Stromal cell of bone marrow (primary cell): Measurements from ENCODE around the gene WDFY4.

ENCODE experiments used
- DNase-seq: peaks from one replicate; pipeline ENCODE4 v3.0.0-alpha.2; 2012; ENCODE audit warnings: low read depth

WDFY4 gene

DNA sequence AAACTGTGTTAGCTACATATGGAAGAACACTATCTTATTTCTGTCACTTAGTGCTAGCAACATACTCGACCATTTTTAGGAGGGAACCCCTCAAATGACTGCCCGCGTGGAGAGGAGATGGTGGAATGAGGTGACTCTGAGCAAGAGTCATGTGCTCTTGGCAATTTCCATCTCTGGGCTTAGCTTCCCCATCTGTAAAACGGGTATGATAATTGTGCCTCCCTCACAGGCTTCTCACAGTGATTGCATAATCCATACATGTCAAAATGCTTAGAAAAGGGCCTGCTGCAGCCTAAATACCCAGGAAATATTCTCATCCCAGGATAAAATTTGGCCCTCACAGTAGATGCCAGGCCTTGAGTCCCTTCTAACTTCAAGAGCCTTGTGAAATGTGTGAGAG, 86.6 kb downstream of the WDFY4 start:
- DNase-seq: no peak

DNA sequence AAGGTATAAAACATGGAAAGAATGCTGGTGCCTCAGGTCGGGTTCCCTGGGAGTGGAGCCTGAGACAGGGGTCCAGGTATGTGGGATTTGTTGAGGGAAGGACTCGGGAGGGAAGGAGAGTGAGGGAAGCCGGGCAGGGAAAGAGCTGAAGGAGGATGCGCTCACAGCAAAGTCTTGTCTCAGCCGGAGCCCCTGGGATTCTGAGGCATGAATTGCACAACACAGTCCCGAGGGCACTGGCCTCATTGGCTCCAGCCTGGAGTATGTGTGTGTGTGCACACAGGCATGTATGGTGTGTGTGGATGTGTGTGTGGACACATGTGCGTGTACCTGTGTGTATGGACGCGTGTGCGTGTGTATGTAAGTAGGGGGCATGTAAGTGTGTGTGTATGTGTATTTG, 87.4 kb downstream of the WDFY4 start:
- no peak for DNase-seq

GRCh38 chr10:48773580-48773979, 88.9 kb downstream of the WDFY4 start:
- DNase-seq: no peak

- no peak for DNase-seq
Observed at GRCh38 chr10:48774416-48775205, 89.9 kb downstream of the WDFY4 start.

GRCh38 chr10:48775206-48775517, 90.5 kb downstream of the WDFY4 start:
- DNase-seq: no peak

- no peak for DNase-seq
Observed at GRCh38 chr10:48776005-48776522, 91.4 kb downstream of the WDFY4 start.

- DNase-seq: no peak
Observed at GRCh38 chr10:48776528-48776927, 91.9 kb downstream of the WDFY4 start.

DNA sequence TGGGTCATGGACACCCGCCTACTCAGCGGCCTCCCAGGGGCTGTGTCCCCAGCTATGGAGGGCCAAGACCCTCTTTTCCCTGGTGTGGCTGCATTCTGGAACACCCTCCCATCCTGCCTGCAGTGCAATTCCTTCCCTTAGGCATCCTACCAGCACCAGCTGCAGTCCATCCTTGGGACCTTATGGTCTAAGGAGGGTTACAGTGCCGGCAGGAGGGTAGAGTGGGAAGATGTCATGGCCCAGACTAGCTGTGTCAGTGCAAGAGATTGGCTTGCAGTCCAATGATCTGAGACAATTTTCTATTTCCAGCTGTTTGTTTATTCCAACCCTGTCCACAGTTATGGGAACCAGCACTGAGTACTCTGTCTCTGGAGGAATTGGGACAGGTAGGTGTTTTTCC, 92.4 kb downstream of the WDFY4 start:
- no peak for DNase-seq

- DNase-seq: no peak
Observed at GRCh38 chr10:48778193-48778857, 93.7 kb downstream of the WDFY4 start.

- DNase-seq: no peak
Observed at GRCh38 chr10:48779077-48779476, 94.4 kb downstream of the WDFY4 start.

DNA sequence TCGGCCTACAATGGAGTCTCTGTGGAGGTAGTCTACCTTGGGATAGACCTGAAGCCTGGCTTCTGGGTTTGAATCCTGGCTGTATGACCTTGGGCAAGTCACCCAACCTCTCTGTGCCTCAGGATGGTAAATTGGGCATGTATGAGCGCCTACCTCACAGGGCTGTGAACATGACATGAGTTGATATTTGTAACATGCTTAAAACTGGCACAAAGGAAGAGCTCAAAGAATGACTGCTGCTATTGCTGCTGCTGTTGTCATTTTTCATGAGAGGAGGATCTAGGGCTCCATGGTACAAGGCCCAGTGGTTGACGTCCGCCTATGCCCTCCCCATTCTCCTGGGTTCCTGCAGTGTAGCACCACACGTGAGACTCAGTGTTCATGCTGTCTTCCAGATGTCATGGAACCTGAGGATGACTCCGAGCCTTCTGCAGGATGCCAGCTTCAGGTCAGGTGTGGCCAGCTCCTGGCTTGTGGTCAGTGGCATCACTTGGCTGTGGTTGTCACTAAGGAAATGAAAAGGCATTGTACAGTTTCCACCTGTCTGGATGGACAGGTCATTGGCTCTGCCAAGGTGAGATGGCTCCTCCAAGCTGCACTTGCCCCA, 95.0 kb downstream of the WDFY4 start:
- no peak for DNase-seq

DNA sequence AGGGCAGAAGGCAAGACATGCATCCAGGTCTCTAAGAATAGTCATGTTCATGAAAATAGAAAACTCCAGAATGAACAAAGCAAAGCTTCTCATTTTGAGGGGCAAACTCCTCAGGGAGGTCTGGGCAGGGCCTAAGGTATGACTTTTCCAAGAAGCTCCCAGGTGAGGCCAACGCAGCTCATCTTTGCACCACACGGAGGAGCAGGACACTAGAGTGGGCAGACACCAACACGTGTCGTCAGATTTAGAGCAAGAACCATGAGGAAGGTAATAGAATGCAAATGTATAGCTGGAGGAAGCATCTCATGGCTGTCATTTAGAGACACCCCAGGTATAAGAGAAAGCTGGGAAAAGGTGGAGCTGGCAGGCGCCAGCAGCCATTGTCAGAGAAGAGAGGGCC, 95.7 kb downstream of the WDFY4 start:
- DNase-seq: no peak

DNA sequence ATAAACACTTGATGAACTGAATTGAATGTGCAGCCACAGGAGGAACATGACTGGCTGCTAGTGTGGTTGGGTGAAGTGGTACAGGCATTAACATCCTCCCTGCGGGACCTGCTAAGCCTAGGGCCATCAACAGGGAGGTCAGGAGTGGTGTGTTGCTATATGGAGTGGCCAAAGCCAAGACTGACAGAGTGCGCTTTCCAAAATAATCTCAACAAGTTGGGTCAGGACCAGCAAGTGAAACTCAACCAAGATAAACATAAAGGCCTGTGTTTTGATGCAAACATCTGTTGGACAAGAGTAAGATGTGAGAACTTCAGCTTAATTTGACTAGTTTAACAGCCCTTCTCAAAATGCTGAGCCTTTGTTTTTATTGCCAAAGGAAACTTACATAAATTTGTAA, 97.7 kb downstream of the WDFY4 start:
- no peak for DNase-seq

DNA sequence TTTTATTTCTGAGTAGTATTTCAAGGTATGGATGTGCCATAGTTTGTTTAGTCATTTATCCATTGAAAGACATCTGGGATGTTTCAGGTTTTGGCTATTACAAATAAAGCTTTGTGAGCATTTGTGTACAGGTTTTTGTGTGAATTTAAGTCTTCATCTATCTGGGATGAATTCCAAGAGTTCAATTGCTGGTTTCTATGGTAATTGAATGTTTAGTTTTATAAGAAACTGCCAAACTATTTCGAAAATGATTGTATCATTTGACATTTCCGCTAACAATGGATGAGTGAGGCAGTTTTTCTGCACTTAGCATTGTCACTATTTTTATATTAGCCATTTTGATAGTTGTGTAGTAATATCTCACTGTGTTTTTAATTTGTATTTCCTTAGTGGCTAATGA, 99.4 kb downstream of the WDFY4 start:
- no peak for DNase-seq

GRCh38 chr10:48785796-48786195, 101.1 kb downstream of the WDFY4 start:
- no peak for DNase-seq

DNA sequence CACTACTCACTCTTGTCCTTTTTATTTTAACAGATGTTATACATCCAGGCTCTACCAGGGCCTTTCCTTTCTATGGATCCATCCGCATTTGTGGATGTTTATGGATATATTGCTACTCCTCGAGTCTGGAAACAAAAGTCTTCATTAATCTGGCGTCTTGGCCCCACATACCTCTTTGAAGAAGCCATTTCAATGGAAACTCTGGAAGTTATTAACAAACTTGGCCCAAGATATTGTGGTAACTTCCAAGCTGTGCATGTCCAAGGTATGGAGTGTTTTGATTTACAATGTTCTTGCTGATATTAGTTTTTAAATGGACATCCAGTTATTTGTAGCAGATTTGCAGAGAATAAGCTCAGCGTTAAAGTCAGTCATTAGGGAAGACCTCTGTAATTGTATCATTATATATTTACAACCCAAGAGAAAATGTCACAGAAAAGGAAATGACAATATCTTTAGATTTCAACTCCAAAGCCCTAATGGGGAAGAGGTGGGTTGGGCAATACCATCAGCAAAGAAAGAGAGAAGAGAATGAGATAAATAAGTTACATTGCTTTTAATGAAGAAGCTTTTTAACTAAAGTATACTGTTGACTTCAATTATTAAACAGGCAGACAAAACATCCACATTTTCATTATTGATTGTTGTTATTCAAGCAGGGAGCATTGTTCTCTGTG, 102.1 kb downstream of the WDFY4 start:
- DNase-seq: no peak

GRCh38 chr10:48788554-48788953, 103.9 kb downstream of the WDFY4 start:
- DNase-seq: no peak

DNA sequence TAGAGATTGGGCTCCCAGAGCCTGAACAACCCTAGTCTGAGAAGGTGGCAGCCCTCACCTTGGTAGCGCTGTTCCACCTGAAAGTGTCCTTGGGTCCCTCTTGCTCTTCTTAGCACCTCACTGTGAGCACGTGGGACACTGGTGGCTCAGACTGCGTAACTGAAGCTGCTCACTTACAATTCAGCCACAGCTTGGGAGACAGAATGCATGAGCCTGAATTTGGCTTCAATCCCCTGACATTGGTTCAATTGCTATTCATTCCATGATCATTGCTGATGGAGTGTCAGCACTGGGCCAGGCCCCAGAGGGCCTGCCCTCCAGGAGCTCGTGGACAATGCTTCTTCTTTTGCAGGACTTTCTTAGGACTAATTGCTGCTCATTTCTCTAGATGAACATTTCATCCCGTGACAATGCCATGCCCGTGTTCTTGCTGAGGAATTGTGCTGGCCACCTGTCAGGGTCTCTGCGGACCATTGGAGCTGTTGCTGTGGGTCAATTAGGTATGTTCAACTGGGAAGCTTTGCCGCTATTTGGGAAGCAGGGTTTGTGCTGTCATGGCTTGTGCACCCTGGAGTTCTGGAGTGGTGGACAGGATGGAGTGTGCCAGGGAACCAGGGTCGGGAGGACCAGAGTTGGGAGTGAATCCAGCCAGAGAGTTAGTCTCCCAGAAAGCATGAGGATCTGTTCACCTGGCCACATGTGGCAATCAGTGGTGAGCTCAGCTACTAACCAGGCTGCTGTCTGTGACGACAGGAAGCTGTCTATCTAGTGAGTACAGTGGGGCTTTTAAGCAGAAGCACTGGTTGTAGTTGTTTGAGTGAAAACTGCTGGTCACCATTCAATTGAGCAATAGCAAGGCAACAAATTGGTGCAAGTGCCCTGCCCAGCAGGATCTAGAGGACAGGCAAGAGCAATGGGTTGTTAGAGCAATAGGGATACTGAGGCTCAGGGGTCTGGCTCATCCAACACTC, 105.1 kb downstream of the WDFY4 start:
- DNase-seq: no peak

GRCh38 chr10:48790457-48791044, 105.9 kb downstream of the WDFY4 start:
- no peak for DNase-seq

GRCh38 chr10:48791267-48791928, 106.7 kb downstream of the WDFY4 start:
- DNase-seq: no peak

DNA sequence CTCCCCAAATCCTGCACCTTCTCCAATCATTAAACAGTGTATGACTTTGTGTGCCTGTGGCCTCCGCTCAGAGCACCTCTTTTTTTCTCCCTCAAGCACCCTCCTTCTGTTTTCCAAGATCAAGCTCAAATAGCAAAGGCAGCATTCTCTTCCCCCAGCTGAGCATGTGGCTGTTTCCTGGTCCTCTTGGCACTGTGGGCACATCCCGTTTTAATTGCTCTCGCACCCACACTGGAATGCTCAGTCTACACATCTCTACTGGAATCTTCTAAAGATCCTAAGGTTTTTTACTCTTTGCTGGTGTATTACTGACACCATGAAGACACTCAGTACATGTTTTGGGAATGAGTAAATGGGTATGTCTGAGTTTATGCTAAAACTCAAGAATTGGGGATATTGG, 107.4 kb downstream of the WDFY4 start:
- DNase-seq: no peak
